ENCODE measurements around the gene CXCR3. TPM values are rescaled to one million over a fixed set of nuclear protein-coding genes. Genes with fewer than 3 reads are reported as not detected.
"Not testable (repeated sequence)": the region's sequence is repeated elsewhere in the genome, so short reads cannot be mapped to it uniquely, and the experiment has no call there.

Gene CXCR3
- total RNA-seq, 2 experiments from 2014 or later = 42.4 to 43.8 TPM

- DNase-seq (no peak), ATAC-seq (no peak)
- H3K27ac Mint-ChIP-seq = peak overlapping the region; percentile 42
These were observed 44.7 kb downstream of the CXCR3 start for GRCh38 chrX:71573590-71573989.

GRCh38 chrX:71571390-71571789 lies 46.9 kb downstream of the CXCR3 start:
- peaks cover 58% of the 10 kb centered on the region for H3K36me3 Mint-ChIP-seq (ENCODE audit: low read depth)
- intact Hi-C loops (cut with micrococcal nuclease) = not testable (repeated sequence)

More at GRCh38 chrX:71573590-71573989, 44.7 kb downstream of the CXCR3 start:
- peaks cover 10% of the 10 kb centered on the region for H3K4me1 Mint-ChIP-seq (ENCODE audit: low read depth)
- TF ChIP-seq CTCF (IDR thresholded peaks at IDR 0.05) = no peak
- ChIA-PET POLR2A (no interaction called here), CTCF (no interaction called here)
- H3K27me3 Mint-ChIP-seq = no peaks in the 10 kb centered on the region
- peaks cover 60% of the 10 kb centered on the region for H3K36me3 Mint-ChIP-seq (ENCODE audit: low read depth)
- intact Hi-C loops (cut with micrococcal nuclease) = no loop called here
- H3K9me3 Mint-ChIP-seq = no peaks in the 10 kb centered on the region
- no peak overlapping the region for H3K4me3 Mint-ChIP-seq

More at GRCh38 chrX:71571390-71571789, 46.9 kb downstream of the CXCR3 start:
- DNase-seq; POLR2A ChIA-PET; H3K27me3 Mint-ChIP-seq; H3K4me1 Mint-ChIP-seq (ENCODE audit: low read depth); CTCF ChIA-PET; H3K27ac Mint-ChIP-seq; ATAC-seq; H3K4me3 Mint-ChIP-seq; H3K9me3 Mint-ChIP-seq: not testable (repeated sequence)

Other genes with a start within 250 kb of the CXCR3 start
- gene OGT, start 85.4 kb downstream of the CXCR3 start, total RNA-seq = 100 to 1,000 TPM; 354 to 358 TPM
- 1 to 10 TPM; 3.5 to 5.1 TPM for gene GCNA, start 40.1 kb downstream of the CXCR3 start, total RNA-seq
- gene CXorf49, start 99.8 kb upstream of the CXCR3 start, total RNA-seq = not detected
- not detected for gene CXorf49B, start 144.8 kb upstream of the CXCR3 start, total RNA-seq